Activated CD4-positive, alpha-beta memory T cell treated with anti-CD3 and anti-CD28 coated beads for 36 hours (primary cell): ENCODE results near the gene HCRT. TPM values are rescaled to one million over a fixed set of nuclear protein-coding genes. Genes with fewer than 3 reads are reported as not detected.

ENCODE experiments used
- CTCF ChIA-PET: fragments of 350-600 bp; sonication (Branson Sonifier 250); formaldehyde crosslinking; loops from one replicate; lab custom pipeline; 2021; ENCODE audit warnings: antibody characterized with exemption, inconsistent platforms; lab: Charles Lee
- POLR2A ChIA-PET: fragments of 350-600 bp; sonication (Branson Sonifier 250); formaldehyde crosslinking; loops from one replicate; lab custom pipeline; 2021; ENCODE audit warnings: antibody characterized with exemption; lab: Charles Lee
- DNase-seq: peaks from one replicate; pipeline ENCODE4 v3.0.0-alpha.2; 2020
- H3K27ac Mint-ChIP-seq: one replicate; pipeline ENCODE4 v1.8.0; 2021; ENCODE audit warnings: mixed read lengths
- H3K27me3 Mint-ChIP-seq: one replicate; pipeline ENCODE4 v1.8.0; 2021; ENCODE audit warnings: mixed read lengths
- H3K36me3 Mint-ChIP-seq: one replicate; pipeline ENCODE4 v1.8.0; 2021; ENCODE audit warnings: mixed read lengths
- H3K4me1 Mint-ChIP-seq: one replicate; pipeline ENCODE4 v1.8.0; 2021; ENCODE audit warnings: low read depth, mixed read lengths
- H3K4me3 Mint-ChIP-seq: one replicate; pipeline ENCODE4 v1.8.0; 2021; ENCODE audit warnings: mild to moderate bottlenecking, mixed read lengths
- H3K9me3 Mint-ChIP-seq: one replicate; pipeline ENCODE4 v1.8.0; 2021; ENCODE audit warnings: mixed read lengths
- intact Hi-C: fragments of 100-400 bp; cut with micrococcal nuclease; formaldehyde crosslinking; loops from one replicate; pipeline ENCODE4 v1.15.1; 2023
- total RNA-seq, 2 experiments: library from RNA; stranded (reverse); gene quantifications; one replicate each; pipeline ENCODE4 v1.2.3, GENCODE V29; 2021

The HCRT gene
- total RNA-seq, 2 experiments from 2014 or later, result not detected

- ChIA-PET POLR2A (no interaction called here), CTCF (no interaction called here)
- DNase-seq, result no peak
- intact Hi-C loops, result no loop called here
- Mint-ChIP-seq H3K36me3 (no peaks in the 10 kb centered on the region), H3K4me3 (no peak overlapping the region), H3K9me3 (no peaks in the 10 kb centered on the region), H3K27me3 (peaks cover 2% of the 10 kb centered on the region), H3K27ac (no peak overlapping the region), H3K4me1 (peaks cover 34% of the 10 kb centered on the region)
These were observed 7.6 kb downstream of the HCRT start for GRCh38 chr17:42177684-42178083.

- ChIA-PET POLR2A (no interaction called here), CTCF (no interaction called here)
- H3K27ac Mint-ChIP-seq, result no peak overlapping the region
- H3K4me1 Mint-ChIP-seq, result peaks cover 10% of the 10 kb centered on the region
- H3K27me3 Mint-ChIP-seq, result peaks cover 2% of the 10 kb centered on the region
- intact Hi-C loops, result no loop called here
- H3K9me3 Mint-ChIP-seq, result no peaks in the 10 kb centered on the region
- H3K36me3 Mint-ChIP-seq, result no peaks in the 10 kb centered on the region
- DNase-seq, result no peak
- no peak overlapping the region for H3K4me3 Mint-ChIP-seq
These were observed 11.0 kb downstream of the HCRT start for GRCh38 chr17:42174126-42174783.

GRCh38 chr17:42171831-42172230 is 13.4 kb downstream of the HCRT start:
- Mint-ChIP-seq H3K4me3 (no peak overlapping the region), H3K27ac (no peak overlapping the region), H3K4me1 (no peaks in the 10 kb centered on the region), H3K9me3 (no peaks in the 10 kb centered on the region), H3K36me3 (no peaks in the 10 kb centered on the region), H3K27me3 (no peaks in the 10 kb centered on the region)
- intact Hi-C loops, result no loop called here
- ChIA-PET CTCF (interaction anchor here (0.6 to 1.0 kb wide), 2 partner anchors 235 to 257 kb away, joined by 3 to 5 read pairs; no protein-coding TSS in a partner anchor), POLR2A (no interaction called here)
- DNase-seq, result no peak

GRCh38 chr17:42169351-42169750 is 15.9 kb downstream of the HCRT start:
- H3K27me3 Mint-ChIP-seq, result no peaks in the 10 kb centered on the region
- no peak for DNase-seq
- H3K9me3 Mint-ChIP-seq, result no peaks in the 10 kb centered on the region
- H3K27ac Mint-ChIP-seq, result no peak overlapping the region
- intact Hi-C loops, result no loop called here
- no peaks in the 10 kb centered on the region for H3K36me3 Mint-ChIP-seq
- POLR2A ChIA-PET, result no interaction called here
- CTCF ChIA-PET, result no interaction called here
- H3K4me3 Mint-ChIP-seq, result no peak overlapping the region
- no peaks in the 10 kb centered on the region for H3K4me1 Mint-ChIP-seq

- Mint-ChIP-seq H3K36me3 (no peaks in the 10 kb centered on the region), H3K4me1 (no peaks in the 10 kb centered on the region), H3K4me3 (no peak overlapping the region), H3K9me3 (no peaks in the 10 kb centered on the region), H3K27me3 (no peaks in the 10 kb centered on the region), H3K27ac (no peak overlapping the region)
- ChIA-PET CTCF (no interaction called here), POLR2A (no interaction called here)
- intact Hi-C loops, result no loop called here
- DNase-seq, result no peak
These were observed 17.4 kb downstream of the HCRT start for GRCh38 chr17:42167807-42168206.

GRCh38 chr17:42166196-42166763 is 19.0 kb downstream of the HCRT start:
- H3K36me3 Mint-ChIP-seq, result no peaks in the 10 kb centered on the region

GRCh38 chr17:42165751-42166150 is 19.5 kb downstream of the HCRT start:
- intact Hi-C loops, result no loop called here

More at GRCh38 chr17:42166196-42166763, 19.0 kb downstream of the HCRT start:
- Mint-ChIP-seq H3K4me1 (no peaks in the 10 kb centered on the region), H3K27me3 (no peaks in the 10 kb centered on the region), H3K4me3 (no peak overlapping the region), H3K9me3 (no peaks in the 10 kb centered on the region), H3K27ac (no peak overlapping the region)
- no peak for DNase-seq
- ChIA-PET CTCF (no interaction called here), POLR2A (no interaction called here)
- intact Hi-C loops, result no loop called here

GRCh38 chr17:42163696-42164407 is 21.4 kb downstream of the HCRT start:
- no peaks in the 10 kb centered on the region for H3K4me1 Mint-ChIP-seq
- ChIA-PET POLR2A (no interaction called here), CTCF (interaction anchor here (0.6 to 2.3 kb wide), 10 partner anchors 15 to 661 kb away, joined by 3 to 10 read pairs (median 4); no protein-coding TSS in a partner anchor)
- no peak overlapping the region for H3K4me3 Mint-ChIP-seq
- intact Hi-C loops, result no loop called here
- no peak overlapping the region for H3K27ac Mint-ChIP-seq
- H3K36me3 Mint-ChIP-seq, result no peaks in the 10 kb centered on the region
- no peaks in the 10 kb centered on the region for H3K9me3 Mint-ChIP-seq
- no peaks in the 10 kb centered on the region for H3K27me3 Mint-ChIP-seq
- DNase-seq, result no peak

More at GRCh38 chr17:42165751-42166150, 19.5 kb downstream of the HCRT start:
- no peaks in the 10 kb centered on the region for H3K36me3 Mint-ChIP-seq
- H3K4me1 Mint-ChIP-seq, result no peaks in the 10 kb centered on the region
- no peaks in the 10 kb centered on the region for H3K27me3 Mint-ChIP-seq
- no peaks in the 10 kb centered on the region for H3K9me3 Mint-ChIP-seq
- no peak overlapping the region for H3K27ac Mint-ChIP-seq
- POLR2A ChIA-PET, result no interaction called here
- no peak overlapping the region for H3K4me3 Mint-ChIP-seq
- no peak for DNase-seq
- CTCF ChIA-PET, result no interaction called here

GRCh38 chr17:42163113-42163512 is 22.1 kb downstream of the HCRT start:
- no peak overlapping the region for H3K4me3 Mint-ChIP-seq
- POLR2A ChIA-PET, result no interaction called here

GRCh38 chr17:42160531-42160910 is 24.7 kb downstream of the HCRT start:
- H3K27ac Mint-ChIP-seq, result no peak overlapping the region
- intact Hi-C loops, result no loop called here

More at GRCh38 chr17:42163113-42163512, 22.1 kb downstream of the HCRT start:
- intact Hi-C loops, result no loop called here
- Mint-ChIP-seq H3K27ac (no peak overlapping the region), H3K36me3 (no peaks in the 10 kb centered on the region), H3K4me1 (no peaks in the 10 kb centered on the region), H3K27me3 (no peaks in the 10 kb centered on the region), H3K9me3 (no peaks in the 10 kb centered on the region)
- CTCF ChIA-PET, result interaction anchor here (0.6 to 2.3 kb wide), 10 partner anchors 14 to 662 kb away, joined by 3 to 10 read pairs (median 4); no protein-coding TSS in a partner anchor
- peak; percentile 71 for DNase-seq

GRCh38 chr17:42159796-42160530 is 25.3 kb downstream of the HCRT start:
- Mint-ChIP-seq H3K4me3 (no peak overlapping the region), H3K27me3 (no peaks in the 10 kb centered on the region), H3K4me1 (peaks cover 6% of the 10 kb centered on the region), H3K27ac (no peak overlapping the region), H3K9me3 (no peaks in the 10 kb centered on the region), H3K36me3 (no peaks in the 10 kb centered on the region)
- ChIA-PET CTCF (interaction anchor here (0.8 kb wide), 1 partner anchor 25 kb away, joined by 3 read pairs; no protein-coding TSS in a partner anchor), POLR2A (no interaction called here)
- intact Hi-C loops, result loop anchor here (5.0 kb wide), 1 partner anchor 48 kb away; the partner anchor contains the start of gene DHX58
- no peak for DNase-seq

More at GRCh38 chr17:42160531-42160910, 24.7 kb downstream of the HCRT start:
- no peak for DNase-seq
- Mint-ChIP-seq H3K4me1 (peaks cover 6% of the 10 kb centered on the region), H3K36me3 (no peaks in the 10 kb centered on the region), H3K9me3 (no peaks in the 10 kb centered on the region), H3K4me3 (no peak overlapping the region), H3K27me3 (no peaks in the 10 kb centered on the region)
- POLR2A ChIA-PET, result no interaction called here
- CTCF ChIA-PET, result interaction anchor here (0.8 kb wide), 1 partner anchor 24 kb away, joined by 3 read pairs; no protein-coding TSS in a partner anchor
